Activated CD4-positive, alpha-beta T cell treated with anti-CD3 and anti-CD28 coated beads, Interleukin-2, amount 10 ng/mL, durations not matched to agents 24 days and 14 days (primary cell): ENCODE data around the gene GPR39. TPM values are rescaled to one million over a fixed set of nuclear protein-coding genes. Genes with fewer than 3 reads are reported as not detected.

Source experiments
- DNase-seq: peaks from one replicate; pipeline ENCODE4 v3.0.0; 2022
- H3K27ac Mint-ChIP-seq: one replicate; pipeline ENCODE4 v1.8.0; 2022; ENCODE audit warnings: mild to moderate bottlenecking, mixed read lengths
- H3K27me3 Mint-ChIP-seq: one replicate; pipeline ENCODE4 v1.8.0; 2022; ENCODE audit warnings: mixed read lengths
- H3K36me3 Mint-ChIP-seq: one replicate; pipeline ENCODE4 v1.8.0; 2022; ENCODE audit warnings: low read depth, mild to moderate bottlenecking, mixed read lengths
- H3K4me1 Mint-ChIP-seq: one replicate; pipeline ENCODE4 v1.8.0; 2021; ENCODE audit warnings: mixed read lengths
- H3K4me3 Mint-ChIP-seq: one replicate; pipeline ENCODE4 v1.8.0; 2022; ENCODE audit warnings: mild to moderate bottlenecking, moderate library complexity, mixed read lengths
- H3K9me3 Mint-ChIP-seq: one replicate; pipeline ENCODE4 v1.8.0; 2021; ENCODE audit warnings: mixed read lengths
- intact Hi-C: fragments of 100-400 bp; cut with micrococcal nuclease; formaldehyde crosslinking; loops from one replicate; pipeline ENCODE4 v1.15.1; 2023
- total RNA-seq: library from RNA; stranded (reverse); gene quantifications from 2 replicates; pipeline ENCODE4 v1.2.3, GENCODE V29; 2022

Gene GPR39
- total RNA-seq, 1 donor from 2014 or later, result not detected

GRCh38 chr2:132475615-132476014 is 59.0 kb downstream of the GPR39 start:
- no peaks in the 10 kb centered on the region for H3K27me3 Mint-ChIP-seq
- intact Hi-C loops, result no loop called here
- H3K4me3 Mint-ChIP-seq, result no peak overlapping the region
- H3K36me3 Mint-ChIP-seq, result no peaks in the 10 kb centered on the region
- DNase-seq, result no peak
- H3K4me1 Mint-ChIP-seq, result no peaks in the 10 kb centered on the region
- no peak overlapping the region for H3K27ac Mint-ChIP-seq
- peaks cover 12% of the 10 kb centered on the region for H3K9me3 Mint-ChIP-seq

GRCh38 chr2:132477436-132477835 is 60.8 kb downstream of the GPR39 start:
- Mint-ChIP-seq H3K4me1 (no peaks in the 10 kb centered on the region), H3K36me3 (no peaks in the 10 kb centered on the region), H3K27ac (no peak overlapping the region), H3K9me3 (peaks cover 3% of the 10 kb centered on the region), H3K4me3 (no peak overlapping the region), H3K27me3 (no peaks in the 10 kb centered on the region)
- intact Hi-C loops, result no loop called here
- no peak for DNase-seq

GRCh38 chr2:132477962-132478361 is 61.4 kb downstream of the GPR39 start:
- intact Hi-C loops, result no loop called here
- no peaks in the 10 kb centered on the region for H3K36me3 Mint-ChIP-seq
- H3K4me1 Mint-ChIP-seq, result no peaks in the 10 kb centered on the region
- no peak for DNase-seq
- H3K27me3 Mint-ChIP-seq, result no peaks in the 10 kb centered on the region
- H3K27ac Mint-ChIP-seq, result no peak overlapping the region
- H3K9me3 Mint-ChIP-seq, result peaks cover 3% of the 10 kb centered on the region
- H3K4me3 Mint-ChIP-seq, result no peak overlapping the region

GRCh38 chr2:132478461-132479105 is 62.0 kb downstream of the GPR39 start:
- H3K9me3 Mint-ChIP-seq, result no peaks in the 10 kb centered on the region
- no peak overlapping the region for H3K27ac Mint-ChIP-seq
- H3K27me3 Mint-ChIP-seq, result no peaks in the 10 kb centered on the region
- intact Hi-C loops, result no loop called here
- no peak overlapping the region for H3K4me3 Mint-ChIP-seq
- no peaks in the 10 kb centered on the region for H3K4me1 Mint-ChIP-seq
- no peaks in the 10 kb centered on the region for H3K36me3 Mint-ChIP-seq
- DNase-seq, result no peak

- intact Hi-C loops, result no loop called here
Measured at GRCh38 chr2:132479155-132479554, 62.5 kb downstream of the GPR39 start.

GRCh38 chr2:132482821-132483220 is 66.2 kb downstream of the GPR39 start:
- Mint-ChIP-seq H3K27ac (no peak overlapping the region), H3K4me1 (no peaks in the 10 kb centered on the region), H3K9me3 (no peaks in the 10 kb centered on the region), H3K27me3 (no peaks in the 10 kb centered on the region), H3K4me3 (no peak overlapping the region), H3K36me3 (no peaks in the 10 kb centered on the region)
- intact Hi-C loops, result no loop called here
- DNase-seq, result no peak

More at GRCh38 chr2:132479155-132479554, 62.5 kb downstream of the GPR39 start:
- Mint-ChIP-seq H3K9me3 (no peaks in the 10 kb centered on the region), H3K4me1 (no peaks in the 10 kb centered on the region), H3K4me3 (no peak overlapping the region), H3K36me3 (no peaks in the 10 kb centered on the region), H3K27ac (no peak overlapping the region), H3K27me3 (no peaks in the 10 kb centered on the region)
- no peak for DNase-seq

- DNase-seq, result no peak
- Mint-ChIP-seq H3K4me1 (no peaks in the 10 kb centered on the region), H3K27ac (no peak overlapping the region), H3K4me3 (no peak overlapping the region), H3K36me3 (no peaks in the 10 kb centered on the region), H3K9me3 (peaks cover 3% of the 10 kb centered on the region), H3K27me3 (no peaks in the 10 kb centered on the region)
- intact Hi-C loops, result no loop called here
Measured at GRCh38 chr2:132484144-132484543, 67.5 kb downstream of the GPR39 start.

GRCh38 chr2:132488491-132488890 is 71.9 kb downstream of the GPR39 start:
- Mint-ChIP-seq H3K9me3 (peaks cover 3% of the 10 kb centered on the region), H3K4me3 (no peak overlapping the region), H3K4me1 (no peaks in the 10 kb centered on the region), H3K27ac (no peak overlapping the region), H3K27me3 (no peaks in the 10 kb centered on the region), H3K36me3 (no peaks in the 10 kb centered on the region)
- no peak for DNase-seq
- intact Hi-C loops, result no loop called here

- Mint-ChIP-seq H3K36me3 (no peaks in the 10 kb centered on the region), H3K27me3 (no peaks in the 10 kb centered on the region), H3K27ac (no peak overlapping the region), H3K4me1 (no peaks in the 10 kb centered on the region), H3K9me3 (peaks cover 3% of the 10 kb centered on the region), H3K4me3 (no peak overlapping the region)
- intact Hi-C loops, result no loop called here
- peak; percentile 57 for DNase-seq
Measured at GRCh38 chr2:132489150-132489549, 72.5 kb downstream of the GPR39 start.

GRCh38 chr2:132495881-132496280 is 79.3 kb downstream of the GPR39 start:
- H3K27me3 Mint-ChIP-seq, result no peaks in the 10 kb centered on the region
- intact Hi-C loops, result no loop called here
- no peak overlapping the region for H3K4me3 Mint-ChIP-seq
- no peaks in the 10 kb centered on the region for H3K9me3 Mint-ChIP-seq
- H3K27ac Mint-ChIP-seq, result no peak overlapping the region
- H3K36me3 Mint-ChIP-seq, result no peaks in the 10 kb centered on the region
- H3K4me1 Mint-ChIP-seq, result no peaks in the 10 kb centered on the region
- no peak for DNase-seq

- Mint-ChIP-seq H3K9me3 (no peaks in the 10 kb centered on the region), H3K27ac (no peak overlapping the region), H3K27me3 (no peaks in the 10 kb centered on the region), H3K4me3 (no peak overlapping the region), H3K36me3 (no peaks in the 10 kb centered on the region), H3K4me1 (no peaks in the 10 kb centered on the region)
- DNase-seq, result no peak
- intact Hi-C loops, result no loop called here
Measured at GRCh38 chr2:132496555-132496954, 80.0 kb downstream of the GPR39 start.

- no peaks in the 10 kb centered on the region for H3K9me3 Mint-ChIP-seq
- H3K27me3 Mint-ChIP-seq, result no peaks in the 10 kb centered on the region
- H3K27ac Mint-ChIP-seq, result no peak overlapping the region
- no peaks in the 10 kb centered on the region for H3K4me1 Mint-ChIP-seq
- no peak overlapping the region for H3K4me3 Mint-ChIP-seq
- intact Hi-C loops, result no loop called here
- no peak for DNase-seq
- H3K36me3 Mint-ChIP-seq, result no peaks in the 10 kb centered on the region
Measured at GRCh38 chr2:132497591-132497990, 81.0 kb downstream of the GPR39 start.

- Mint-ChIP-seq H3K4me1 (no peaks in the 10 kb centered on the region), H3K9me3 (peaks cover 5% of the 10 kb centered on the region), H3K27me3 (no peaks in the 10 kb centered on the region), H3K27ac (no peak overlapping the region), H3K36me3 (no peaks in the 10 kb centered on the region), H3K4me3 (no peak overlapping the region)
- DNase-seq, result no peak
- intact Hi-C loops, result no loop called here
Measured at GRCh38 chr2:132503701-132504100, 87.1 kb downstream of the GPR39 start.

- Mint-ChIP-seq H3K4me1 (no peaks in the 10 kb centered on the region), H3K36me3 (no peaks in the 10 kb centered on the region), H3K27ac (no peak overlapping the region), H3K4me3 (no peak overlapping the region), H3K27me3 (no peaks in the 10 kb centered on the region), H3K9me3 (no peaks in the 10 kb centered on the region)
- no peak for DNase-seq
- intact Hi-C loops, result no loop called here
Measured at GRCh38 chr2:132515010-132515409, 98.4 kb downstream of the GPR39 start.

GRCh38 chr2:132517386-132517785 is 100.8 kb downstream of the GPR39 start:
- Mint-ChIP-seq H3K9me3 (no peaks in the 10 kb centered on the region), H3K36me3 (no peaks in the 10 kb centered on the region), H3K4me3 (no peak overlapping the region), H3K27me3 (no peaks in the 10 kb centered on the region), H3K27ac (no peak overlapping the region), H3K4me1 (no peaks in the 10 kb centered on the region)
- DNase-seq, result no peak
- intact Hi-C loops, result no loop called here
